HEK293T (cell line): ENCODE data around the gene LRBA.

Source experiments
- BHLHE40 ChIP-seq: fragments of 450-650 bp; IDR thresholded peaks from 2 replicates; pipeline ENCODE4 v1.6.1; 2016; ENCODE audit warnings: mild to moderate bottlenecking, moderate library complexity, borderline replicate concordance
- FOXM1 ChIP-seq: fragments of 450-650 bp; IDR thresholded peaks from 2 replicates; pipeline ENCODE4 v1.6.1; 2017; ENCODE audit warnings: mild to moderate bottlenecking, borderline replicate concordance
- L3MBTL2 ChIP-seq: fragments of 450-650 bp; conservative IDR thresholded peaks from 2 replicates; pipeline ENCODE4 v1.6.1; 2016; ENCODE audit warnings: mild to moderate bottlenecking
- SP1 ChIP-seq: fragments of 450-650 bp; IDR thresholded peaks from 2 replicates; pipeline ENCODE4 v1.6.1; 2017
- ZNF384 ChIP-seq: fragments of 450-650 bp; IDR thresholded peaks from 2 replicates; pipeline ENCODE4 v1.6.1; 2016

GRCh38 chr4:150369434-150370380, 645.4 kb downstream of the LRBA start:
- TF ChIP-seq BHLHE40 (no peak), SP1 (no peak), ZNF384 (no peak), FOXM1 (no peak), L3MBTL2 (no peak)
